Activated T-cell treated with anti-CD3 and anti-CD28 coated beads, Interleukin-2, amount 50 U/mL, for 4 hours (primary cell): ENCODE data around the gene IL17RE. TPM values are rescaled to one million over a fixed set of nuclear protein-coding genes. Genes with fewer than 3 reads are reported as not detected.

Experiments
- ATAC-seq, 2 donors: fragments of 200-7000 bp; cut with Tn5 transposase; one replicate each; pipeline ENCODE4 v1.10.0; 2021
- DNase-seq: peaks from one replicate; pipeline ENCODE4 v3.0.0-alpha.2; 2020
- H3K27me3 Mint-ChIP-seq: one replicate; pipeline ENCODE4 v1.8.0; 2021; ENCODE audit warnings: low read depth, mixed read lengths
- H3K36me3 Mint-ChIP-seq: one replicate; pipeline ENCODE4 v1.8.0; 2022; ENCODE audit warnings: mixed read lengths; ENCODE audit not compliant: insufficient read depth
- H3K4me1 Mint-ChIP-seq: one replicate; pipeline ENCODE4 v1.8.0; 2021; ENCODE audit warnings: low read depth, mixed read lengths
- H3K4me3 Mint-ChIP-seq: one replicate; pipeline ENCODE4 v1.8.0; 2021; ENCODE audit warnings: mild to moderate bottlenecking, moderate library complexity, mixed read lengths
- H3K9me3 Mint-ChIP-seq: one replicate; pipeline ENCODE4 v1.8.0; 2021; ENCODE audit warnings: mixed read lengths
- total RNA-seq, 3 donors: library from RNA; stranded (reverse); gene quantifications; one replicate each; pipeline ENCODE4 v1.2.1, GENCODE V29; 2021

IL17RE gene
- total RNA-seq, 3 donors from 2014 or later = 0.47 to 0.73 (median 0.61) TPM

- Mint-ChIP-seq H3K36me3 (peaks cover 8% of the 10 kb centered on the region), H3K4me3 (no peak overlapping the region), H3K27me3 (no peaks in the 10 kb centered on the region), H3K4me1 (peaks cover 2% of the 10 kb centered on the region), H3K9me3 (no peaks in the 10 kb centered on the region)
- DNase-seq = no peak
- ATAC-seq = no peak
Measured at GRCh38 chr3:9942934-9943690, 40.5 kb downstream of the IL17RE start.

GRCh38 chr3:9944271-9944670, 41.6 kb downstream of the IL17RE start:
- Mint-ChIP-seq H3K36me3 (peaks cover 7% of the 10 kb centered on the region), H3K4me3 (no peak overlapping the region), H3K9me3 (no peaks in the 10 kb centered on the region), H3K4me1 (peaks cover 2% of the 10 kb centered on the region), H3K27me3 (no peaks in the 10 kb centered on the region)
- DNase-seq (no peak), ATAC-seq (no peak)

GRCh38 chr3:9945358-9945757, 42.7 kb downstream of the IL17RE start:
- H3K9me3 Mint-ChIP-seq = no peaks in the 10 kb centered on the region
- H3K36me3 Mint-ChIP-seq = peaks cover 7% of the 10 kb centered on the region
- H3K4me3 Mint-ChIP-seq = peak overlapping the region; percentile 59
- H3K4me1 Mint-ChIP-seq = peaks cover 4% of the 10 kb centered on the region
- DNase-seq = no peak
- no peaks in the 10 kb centered on the region for H3K27me3 Mint-ChIP-seq
- no peak for ATAC-seq

GRCh38 chr3:9946112-9947024, 43.7 kb downstream of the IL17RE start:
- peak; percentile 83 for DNase-seq
- peak; percentile 90 to 94 for ATAC-seq
- Mint-ChIP-seq H3K9me3 (no peaks in the 10 kb centered on the region), H3K4me1 (peaks cover 10% of the 10 kb centered on the region), H3K27me3 (no peaks in the 10 kb centered on the region), H3K4me3 (peak overlapping the region; percentile 84), H3K36me3 (peaks cover 4% of the 10 kb centered on the region)

- DNase-seq = no peak
- no peak for ATAC-seq
- no peaks in the 10 kb centered on the region for H3K9me3 Mint-ChIP-seq
- H3K36me3 Mint-ChIP-seq = peaks cover 3% of the 10 kb centered on the region
- peaks cover 14% of the 10 kb centered on the region for H3K4me1 Mint-ChIP-seq
- H3K4me3 Mint-ChIP-seq = no peak overlapping the region
- H3K27me3 Mint-ChIP-seq = no peaks in the 10 kb centered on the region
Measured at GRCh38 chr3:9947025-9947995, 44.7 kb downstream of the IL17RE start.

- no peak for ATAC-seq
- no peak overlapping the region for H3K4me3 Mint-ChIP-seq
Measured at GRCh38 chr3:9948586-9948985, 45.9 kb downstream of the IL17RE start.

GRCh38 chr3:9949115-9949514, 46.5 kb downstream of the IL17RE start:
- Mint-ChIP-seq H3K4me1 (peaks cover 18% of the 10 kb centered on the region), H3K27me3 (no peaks in the 10 kb centered on the region), H3K36me3 (peaks cover under 1% of the 10 kb centered on the region), H3K4me3 (no peak overlapping the region), H3K9me3 (no peaks in the 10 kb centered on the region)
- DNase-seq (no peak), ATAC-seq (no peak)

More at GRCh38 chr3:9948586-9948985, 45.9 kb downstream of the IL17RE start:
- Mint-ChIP-seq H3K36me3 (peaks cover 3% of the 10 kb centered on the region), H3K9me3 (no peaks in the 10 kb centered on the region), H3K4me1 (peaks cover 18% of the 10 kb centered on the region), H3K27me3 (no peaks in the 10 kb centered on the region)
- DNase-seq = no peak

- H3K36me3 Mint-ChIP-seq = no peaks in the 10 kb centered on the region
- ATAC-seq (no peak), DNase-seq (no peak)
- H3K9me3 Mint-ChIP-seq = no peaks in the 10 kb centered on the region
- H3K4me3 Mint-ChIP-seq = no peak overlapping the region
- H3K27me3 Mint-ChIP-seq = no peaks in the 10 kb centered on the region
- H3K4me1 Mint-ChIP-seq = peaks cover 18% of the 10 kb centered on the region
Measured at GRCh38 chr3:9949626-9950025, 47.0 kb downstream of the IL17RE start.

GRCh38 chr3:9951126-9951525, 48.5 kb downstream of the IL17RE start:
- no peak for DNase-seq
- H3K9me3 Mint-ChIP-seq = no peaks in the 10 kb centered on the region

GRCh38 chr3:9951598-9951961, 48.9 kb downstream of the IL17RE start:
- peak; percentile 16 to 20 for ATAC-seq
- no peaks in the 10 kb centered on the region for H3K36me3 Mint-ChIP-seq

More at GRCh38 chr3:9951126-9951525, 48.5 kb downstream of the IL17RE start:
- H3K36me3 Mint-ChIP-seq = no peaks in the 10 kb centered on the region
- H3K4me1 Mint-ChIP-seq = peaks cover 17% of the 10 kb centered on the region
- ATAC-seq = no peak
- H3K27me3 Mint-ChIP-seq = no peaks in the 10 kb centered on the region
- peak overlapping the region; percentile 84 for H3K4me3 Mint-ChIP-seq

GRCh38 chr3:9951962-9952805, 49.5 kb downstream of the IL17RE start, which contains the start of gene PRRT3:
Gene PRRT3 (minus strand): TSS chr3:9952408. CDS start chr3:9950115, 2,293 bp downstream.
- no peaks in the 10 kb centered on the region for H3K27me3 Mint-ChIP-seq
- peak; percentile 91 to 94 for ATAC-seq
- no peaks in the 10 kb centered on the region for H3K36me3 Mint-ChIP-seq
- DNase-seq = peak; percentile 45
- no peaks in the 10 kb centered on the region for H3K9me3 Mint-ChIP-seq
- peaks cover 15% of the 10 kb centered on the region for H3K4me1 Mint-ChIP-seq
- H3K4me3 Mint-ChIP-seq = peak within 1 kb of the TSS; percentile 84

More at GRCh38 chr3:9951598-9951961, 48.9 kb downstream of the IL17RE start:
- Mint-ChIP-seq H3K4me1 (peaks cover 15% of the 10 kb centered on the region), H3K9me3 (no peaks in the 10 kb centered on the region), H3K4me3 (peak overlapping the region; percentile 84), H3K27me3 (no peaks in the 10 kb centered on the region)
- no peak for DNase-seq

- H3K36me3 Mint-ChIP-seq = peaks cover 3% of the 10 kb centered on the region
- DNase-seq (no peak), ATAC-seq (no peak)
- no peak overlapping the region for H3K4me3 Mint-ChIP-seq
- peaks cover 15% of the 10 kb centered on the region for H3K4me1 Mint-ChIP-seq
- H3K27me3 Mint-ChIP-seq = no peaks in the 10 kb centered on the region
- H3K9me3 Mint-ChIP-seq = no peaks in the 10 kb centered on the region
Measured at GRCh38 chr3:9955067-9955502, 52.4 kb downstream of the IL17RE start.
